Prostate gland (tissue), 2 donors: ENCODE measurements around the gene AUTS2.

Source experiments
- CTCF ChIP-seq, 4 experiments: fragments of 200-600 bp in 2 of 4; fragments of 450-650 bp in 2 of 4; sonication (generic) in 2 of 4; IDR thresholded peaks; 1 replicate in 3 of 4; 2 replicates in 1 of 4; pipeline ENCODE4 v1.5.1; 2016 to 2019; ENCODE audit warnings: antibody characterized with exemption in 4 of 4, mild to moderate bottlenecking in 2 of 4, moderate library complexity in 2 of 4
- POLR2A ChIP-seq: fragments of 450-650 bp; IDR thresholded peaks from one replicate; pipeline ENCODE4 v1.6.1; 2016; ENCODE audit warnings: antibody characterized with exemption, mild to moderate bottlenecking

GRCh38 chr7:70734411-70734810, 1136.1 kb downstream of the AUTS2 start:
- TF ChIP-seq POLR2A (no peak), CTCF (IDR thresholded peaks at IDR 0.05) (no peak)
